GM12874 (cell line): ENCODE data around the gene RPS6KA5.

Experiments used
- TF ChIP-seq, protein P1 (sequence below): IDR thresholded peaks from 2 replicates; pipeline ENCODE4 v1.5.1; 2011; ENCODE audit warnings: low read depth, mild to moderate bottlenecking, control low read depth, low read length, moderate library complexity; ENCODE audit not compliant: insufficient read depth

The RPS6KA5 gene

DNA sequence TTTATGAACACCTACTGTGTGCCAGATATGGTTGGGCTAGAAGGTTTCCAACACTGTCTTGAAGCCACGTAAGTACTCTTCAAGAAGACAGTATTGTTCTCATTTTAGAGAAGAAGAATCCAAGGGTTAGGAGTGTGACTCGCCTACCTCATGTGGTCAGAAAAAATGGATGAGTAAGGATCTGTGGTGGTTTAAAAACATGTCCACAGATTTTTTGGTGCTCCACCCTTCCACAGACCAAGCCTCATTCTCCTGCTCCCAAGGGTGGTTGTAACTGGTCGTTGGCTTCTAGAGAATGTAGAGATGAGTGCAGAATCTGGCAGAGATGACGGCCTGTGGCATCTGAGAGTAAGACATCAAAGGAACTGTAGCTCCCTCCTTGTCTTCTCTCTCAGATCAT, 213.9 kb downstream of the RPS6KA5 start:
- TF ChIP-seq, protein P1, sequence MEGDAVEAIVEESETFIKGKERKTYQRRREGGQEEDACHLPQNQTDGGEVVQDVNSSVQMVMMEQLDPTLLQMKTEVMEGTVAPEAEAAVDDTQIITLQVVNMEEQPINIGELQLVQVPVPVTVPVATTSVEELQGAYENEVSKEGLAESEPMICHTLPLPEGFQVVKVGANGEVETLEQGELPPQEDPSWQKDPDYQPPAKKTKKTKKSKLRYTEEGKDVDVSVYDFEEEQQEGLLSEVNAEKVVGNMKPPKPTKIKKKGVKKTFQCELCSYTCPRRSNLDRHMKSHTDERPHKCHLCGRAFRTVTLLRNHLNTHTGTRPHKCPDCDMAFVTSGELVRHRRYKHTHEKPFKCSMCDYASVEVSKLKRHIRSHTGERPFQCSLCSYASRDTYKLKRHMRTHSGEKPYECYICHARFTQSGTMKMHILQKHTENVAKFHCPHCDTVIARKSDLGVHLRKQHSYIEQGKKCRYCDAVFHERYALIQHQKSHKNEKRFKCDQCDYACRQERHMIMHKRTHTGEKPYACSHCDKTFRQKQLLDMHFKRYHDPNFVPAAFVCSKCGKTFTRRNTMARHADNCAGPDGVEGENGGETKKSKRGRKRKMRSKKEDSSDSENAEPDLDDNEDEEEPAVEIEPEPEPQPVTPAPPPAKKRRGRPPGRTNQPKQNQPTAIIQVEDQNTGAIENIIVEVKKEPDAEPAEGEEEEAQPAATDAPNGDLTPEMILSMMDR, result no peak

DNA sequence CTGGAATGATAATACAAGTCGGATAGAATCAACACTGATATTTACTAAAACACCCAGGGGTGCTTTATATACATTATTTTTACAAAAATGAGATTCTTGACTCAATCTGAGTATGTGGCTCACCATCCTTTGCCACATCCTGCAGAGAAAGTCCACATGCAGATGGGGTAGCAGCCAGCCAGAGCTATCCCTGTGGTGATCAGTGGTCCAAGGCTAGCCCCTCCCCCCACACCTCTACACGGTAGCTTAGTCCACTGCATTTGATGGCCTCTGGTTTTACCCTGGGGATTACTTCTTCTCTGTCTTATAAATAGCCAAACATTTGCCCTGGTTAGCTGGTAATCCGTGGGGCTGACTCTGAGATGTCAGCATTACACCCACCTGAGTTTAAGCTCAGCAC, 216.1 kb downstream of the RPS6KA5 start:
- TF ChIP-seq, protein P1, result no peak

DNA sequence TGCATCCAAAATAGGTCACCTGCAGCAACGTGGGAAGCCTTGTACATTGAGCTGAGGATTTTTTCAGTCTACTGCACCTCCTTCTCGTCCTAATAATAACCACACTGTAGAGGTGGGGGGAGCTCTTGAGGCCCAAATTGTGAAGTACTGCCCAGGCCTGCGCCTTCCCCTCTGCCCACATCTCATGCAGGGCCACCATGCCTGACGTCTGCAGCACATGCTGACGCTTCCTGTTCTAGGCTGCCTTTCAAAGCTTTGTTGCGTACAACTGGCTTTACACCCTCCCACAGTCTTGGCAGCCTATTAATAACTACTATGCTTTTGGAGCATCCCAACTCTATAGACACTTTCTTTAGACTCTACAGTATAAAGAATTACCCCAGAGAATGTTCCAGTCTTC, 217.7 kb downstream of the RPS6KA5 start:
- TF ChIP-seq, protein P1, result no peak

DNA sequence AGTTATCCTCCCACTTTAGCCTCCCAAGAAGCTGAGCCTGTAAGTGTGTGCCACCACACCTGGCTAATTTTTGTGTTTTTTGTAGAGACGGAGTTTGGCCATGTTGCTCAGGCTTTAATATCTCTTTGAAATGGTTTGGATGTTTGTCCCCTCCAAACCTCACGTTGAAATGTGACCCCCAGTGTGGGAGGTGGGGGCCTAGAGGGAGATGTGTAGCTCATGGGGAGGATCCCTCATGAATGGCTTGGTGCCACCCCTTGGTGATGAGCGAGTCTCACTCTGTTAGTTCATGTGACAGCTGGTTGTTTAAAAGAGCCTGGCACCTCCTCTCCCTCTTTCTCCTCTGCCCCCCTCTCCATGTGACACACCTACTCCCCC, 220.6 kb downstream of the RPS6KA5 start:
- TF ChIP-seq, protein P1, result no peak

DNA sequence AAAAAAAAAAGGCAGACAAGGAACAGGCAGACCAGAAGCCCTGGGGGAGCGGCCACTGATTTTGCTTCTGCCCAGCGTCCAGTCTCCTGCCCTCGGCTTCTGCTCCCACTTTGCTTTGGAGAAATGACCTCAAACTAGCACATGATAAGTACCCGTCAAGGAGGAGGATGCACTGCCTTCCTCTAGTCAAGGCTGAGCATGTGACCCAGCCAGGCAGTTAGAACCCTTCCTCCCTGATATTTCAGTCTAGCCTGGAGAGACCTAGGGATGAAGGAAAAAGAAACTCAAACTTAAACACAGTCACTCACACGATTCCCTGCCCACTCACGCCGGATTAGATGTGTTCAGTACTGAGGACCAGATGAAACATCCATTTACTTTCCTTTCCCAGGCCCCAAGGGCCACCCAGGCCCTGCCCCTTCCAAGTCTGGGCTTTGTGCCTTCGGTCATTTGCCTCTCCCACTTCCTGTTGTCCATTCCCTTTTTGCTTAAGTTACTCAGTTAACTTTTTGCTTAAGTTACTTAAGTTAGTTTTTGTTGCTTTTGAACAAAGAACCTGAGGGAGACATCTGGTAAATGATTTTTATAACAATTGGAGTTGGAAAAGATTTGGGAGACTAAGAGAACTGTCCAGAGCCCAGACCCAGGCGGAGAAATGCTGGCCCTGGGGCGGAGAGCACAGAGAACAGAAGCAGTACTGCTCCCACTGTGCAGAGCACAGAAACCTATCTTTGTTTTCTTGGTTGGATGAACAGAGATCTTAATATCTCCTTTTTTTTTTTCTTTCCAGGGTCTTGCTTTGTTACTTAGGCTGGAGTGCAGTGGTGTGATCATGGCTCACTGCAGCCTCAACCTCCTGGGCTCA, 221.2 kb downstream of the RPS6KA5 start:
- TF ChIP-seq, protein P1, result no peak

DNA sequence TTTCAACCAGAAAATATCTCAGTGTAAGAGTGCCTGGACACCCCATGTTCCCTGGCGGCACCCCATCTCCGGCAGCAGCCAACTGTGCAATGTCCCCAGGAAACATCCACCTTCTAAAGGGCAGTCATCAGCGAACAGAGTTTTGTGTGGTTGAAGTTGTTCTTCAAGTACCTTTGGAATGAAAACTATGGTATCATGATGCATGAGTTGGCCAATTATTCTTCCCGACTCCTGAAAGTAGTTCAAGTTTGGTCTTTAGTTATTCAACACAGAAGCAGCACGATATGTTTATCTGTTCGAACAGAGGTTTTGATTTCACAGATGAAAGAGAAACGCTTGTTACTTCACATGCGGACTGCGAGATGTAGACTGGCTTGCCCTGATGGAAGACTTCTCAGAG, 223.1 kb downstream of the RPS6KA5 start:
- TF ChIP-seq, protein P1, result no peak

DNA sequence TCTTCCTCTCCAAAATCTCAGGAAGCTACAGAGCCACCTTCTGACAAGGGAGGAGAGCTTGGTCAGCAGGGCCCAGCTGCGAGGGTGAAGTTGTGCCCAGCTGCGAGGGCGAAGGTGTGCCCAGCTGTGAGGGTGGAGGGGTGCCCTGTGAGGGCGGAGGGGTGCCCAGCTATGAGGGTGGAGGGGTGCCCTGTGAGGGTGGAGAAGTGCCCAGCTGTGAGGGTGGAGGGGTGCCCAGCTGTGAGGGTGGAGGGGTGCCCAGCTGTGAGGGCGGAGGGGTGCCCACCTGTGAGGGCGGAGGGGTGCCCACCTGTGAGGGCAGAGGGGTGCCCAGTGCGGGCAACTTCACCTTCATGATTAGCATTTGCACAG, 223.8 kb downstream of the RPS6KA5 start:
- TF ChIP-seq, protein P1, result no peak
